Endodermal cell (in vitro differentiated cells): ENCODE data around the gene TMEM145. TPM values are rescaled to one million over a fixed set of nuclear protein-coding genes. Genes with fewer than 3 reads are reported as not detected.

Experiments
- DNase-seq: peaks from one replicate; pipeline ENCODE4 v3.0.0-alpha.2; 2017
- H3K27ac ChIP-seq: 2 replicates; pipeline ENCODE4 v1.5.1; 2013; ENCODE audit warnings: mild to moderate bottlenecking, low read depth, low read length, moderate library complexity
- H3K27me3 ChIP-seq: 2 replicates; pipeline ENCODE4 v1.6.1; 2013; ENCODE audit warnings: mild to moderate bottlenecking, low read length, moderate library complexity; ENCODE audit not compliant: insufficient read depth, control insufficient read depth, poor library complexity, severe bottlenecking
- H3K36me3 ChIP-seq: 2 replicates; pipeline ENCODE4 v1.7.0; 2013; ENCODE audit warnings: mild to moderate bottlenecking, low read length, moderate library complexity; ENCODE audit not compliant: control insufficient read depth, insufficient read depth
- H3K4me1 ChIP-seq: one replicate; pipeline ENCODE4 v1.7.0; 2013; ENCODE audit warnings: low read length; ENCODE audit not compliant: control insufficient read depth, insufficient read depth
- H3K4me3 ChIP-seq: 2 replicates; pipeline ENCODE4 v1.5.1; 2013; ENCODE audit warnings: mild to moderate bottlenecking, low read length, moderate library complexity
- H3K9ac ChIP-seq: 2 replicates; pipeline ENCODE4 v1.6.1; 2013; ENCODE audit warnings: mild to moderate bottlenecking, low read length, moderate library complexity; ENCODE audit not compliant: poor library complexity, severe bottlenecking; ENCODE audit errors: extremely low read depth
- H3K9me3 ChIP-seq: 2 replicates; pipeline ENCODE4 v1.6.1; 2013; ENCODE audit warnings: mild to moderate bottlenecking, low read length, moderate library complexity; ENCODE audit not compliant: control insufficient read depth
- H3K27ac Mint-ChIP-seq: 2 replicates; pipeline ENCODE4 v1.8.0; 2020; ENCODE audit warnings: mixed read lengths
- H3K27me3 Mint-ChIP-seq: 2 replicates; pipeline ENCODE4 v1.8.0; 2021; ENCODE audit warnings: mild to moderate bottlenecking, mixed read lengths; ENCODE audit not compliant: insufficient read depth
- H3K36me3 Mint-ChIP-seq: 2 replicates; pipeline ENCODE4 v1.8.0; 2020; ENCODE audit warnings: low read depth, mixed read lengths
- H3K4me1 Mint-ChIP-seq: 2 replicates; pipeline ENCODE4 v1.8.0; 2020; ENCODE audit warnings: mixed read lengths
- H3K4me3 Mint-ChIP-seq: 2 replicates; pipeline ENCODE4 v1.8.0; 2020; ENCODE audit warnings: mild to moderate bottlenecking, moderate library complexity, mixed read lengths
- H3K9me3 Mint-ChIP-seq: 2 replicates; pipeline ENCODE4 v1.8.0; 2020; ENCODE audit warnings: mild to moderate bottlenecking, mixed read lengths
- WGBS, 2 experiments: methylation state at CpG; one replicate each; pipeline versions ENCODE4 v1.1.5 to v1.1.7; 2013; ENCODE audit warnings: missing lambda C conversion rate in 2 of 2, mixed read lengths in 1 of 2; ENCODE audit not compliant: insufficient coverage in 1 of 2, insufficient read length in 1 of 2; 5-methylcytosine and 5-hydroxymethylcytosine counted together
- total RNA-seq, 2 donors: library from RNA; stranded (reverse); fragmentation: NEBNext Ultra II Directional in 1 of 2; extraction: Animal tissue kit (Norgen Biotek cat#: 25700) in 1 of 2; gene quantifications; 2 replicates in 1 of 2; 3 replicates in 1 of 2; pipeline ENCODE4 v1.2.1, GENCODE V29; 2021
- TF ChIP-seq, protein P1 (sequence below): fragments of 200-600 bp; sonication (generic); conservative IDR thresholded peaks from 2 replicates; pipeline ENCODE4 v1.5.0; 2021; ENCODE audit warnings: antibody characterized with exemption, mild to moderate bottlenecking

Gene TMEM145
- total RNA-seq, 2 donors from 2014 or later = 0.38 to 0.42 TPM

DNA sequence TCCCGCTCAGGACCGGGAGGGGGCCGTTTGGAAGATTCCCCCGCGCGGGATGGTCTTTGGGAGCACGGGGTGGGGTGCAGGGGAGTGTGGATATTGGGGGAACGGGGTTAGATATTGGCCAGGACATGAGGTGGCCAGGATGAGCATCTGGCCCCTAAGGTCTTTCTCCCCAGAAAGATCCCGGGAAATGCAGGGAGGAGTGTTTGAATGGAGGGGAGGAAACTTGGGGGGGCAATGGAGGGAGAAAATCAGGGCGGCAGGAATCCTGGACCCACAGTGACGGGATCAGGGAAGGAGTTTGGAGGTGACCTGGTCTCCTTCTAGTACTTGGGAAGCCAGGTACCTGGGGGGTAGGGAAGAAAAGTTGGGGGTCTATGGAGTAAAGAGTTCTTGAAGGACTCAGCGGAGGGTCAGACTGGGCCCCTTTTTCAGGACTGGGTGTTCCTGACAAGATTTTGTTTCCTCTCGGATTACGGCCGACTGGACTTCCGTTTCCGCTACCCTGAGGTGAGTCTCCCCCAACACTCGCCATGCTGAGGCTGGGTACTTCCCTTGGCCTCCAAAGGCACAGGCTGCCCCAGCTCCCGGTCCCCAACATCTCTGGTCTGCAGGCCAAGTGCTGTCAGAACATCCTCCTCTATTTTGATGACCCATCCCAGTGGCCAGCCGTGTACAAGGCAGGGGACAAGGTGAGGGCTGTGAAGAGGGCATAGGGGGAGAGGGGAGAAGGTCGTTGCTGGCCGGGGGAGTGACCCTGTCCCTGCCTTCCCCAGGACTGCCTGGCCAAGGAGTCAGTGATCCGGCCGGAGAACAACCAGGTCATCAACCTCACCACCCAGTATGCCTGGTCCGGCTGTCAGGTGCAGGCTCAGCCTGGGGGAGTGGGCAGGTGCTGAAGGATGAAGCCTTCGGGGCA is 989 bp downstream of the TMEM145 start:
- Mint-ChIP-seq H3K4me3 (peak overlapping the region; percentile 54), H3K27ac (no peak overlapping the region), H3K9me3 (no peaks in the 10 kb centered on the region), H3K4me1 (peaks cover 5% of the 10 kb centered on the region), H3K36me3 (no peaks in the 10 kb centered on the region), H3K27me3 (peaks cover 53% of the 10 kb centered on the region)
- H3K27ac ChIP-seq = no peak overlapping the region
- no peak overlapping the region for H3K9ac ChIP-seq
- TF ChIP-seq, protein P1, sequence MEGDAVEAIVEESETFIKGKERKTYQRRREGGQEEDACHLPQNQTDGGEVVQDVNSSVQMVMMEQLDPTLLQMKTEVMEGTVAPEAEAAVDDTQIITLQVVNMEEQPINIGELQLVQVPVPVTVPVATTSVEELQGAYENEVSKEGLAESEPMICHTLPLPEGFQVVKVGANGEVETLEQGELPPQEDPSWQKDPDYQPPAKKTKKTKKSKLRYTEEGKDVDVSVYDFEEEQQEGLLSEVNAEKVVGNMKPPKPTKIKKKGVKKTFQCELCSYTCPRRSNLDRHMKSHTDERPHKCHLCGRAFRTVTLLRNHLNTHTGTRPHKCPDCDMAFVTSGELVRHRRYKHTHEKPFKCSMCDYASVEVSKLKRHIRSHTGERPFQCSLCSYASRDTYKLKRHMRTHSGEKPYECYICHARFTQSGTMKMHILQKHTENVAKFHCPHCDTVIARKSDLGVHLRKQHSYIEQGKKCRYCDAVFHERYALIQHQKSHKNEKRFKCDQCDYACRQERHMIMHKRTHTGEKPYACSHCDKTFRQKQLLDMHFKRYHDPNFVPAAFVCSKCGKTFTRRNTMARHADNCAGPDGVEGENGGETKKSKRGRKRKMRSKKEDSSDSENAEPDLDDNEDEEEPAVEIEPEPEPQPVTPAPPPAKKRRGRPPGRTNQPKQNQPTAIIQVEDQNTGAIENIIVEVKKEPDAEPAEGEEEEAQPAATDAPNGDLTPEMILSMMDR = no peak
- DNase-seq = no peak
- no peaks in the 10 kb centered on the region for H3K4me1 ChIP-seq
- H3K4me3 ChIP-seq = no peak overlapping the region
- H3K9me3 ChIP-seq = no peaks in the 10 kb centered on the region
- H3K36me3 ChIP-seq = no peaks in the 10 kb centered on the region
- WGBS, 2 experiments = 50 to 62% methylated on average over 12 to 26 of the region's 26 CpGs
- peaks cover 23% of the 10 kb centered on the region for H3K27me3 ChIP-seq

DNA sequence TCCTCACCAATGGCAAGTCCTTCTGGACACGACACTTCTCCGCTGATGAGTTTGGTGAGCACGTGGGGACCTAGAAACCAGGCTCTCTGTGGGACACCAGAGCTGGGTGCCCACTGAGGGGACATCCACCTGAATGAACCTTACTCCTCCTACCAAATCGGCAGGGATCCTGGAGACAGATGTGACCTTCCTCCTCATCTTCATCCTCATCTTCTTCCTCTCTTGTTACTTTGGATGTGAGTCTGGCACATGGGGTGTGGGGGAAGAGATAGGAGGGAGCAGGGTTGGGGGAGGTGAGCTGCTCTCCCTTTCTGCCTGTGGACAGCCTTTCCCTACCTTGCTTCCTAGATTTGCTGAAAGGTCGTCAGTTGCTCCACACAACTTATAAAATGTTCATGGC is 1.9 kb downstream of the TMEM145 start:
- H3K4me3 ChIP-seq = no peak overlapping the region
- Mint-ChIP-seq H3K36me3 (no peaks in the 10 kb centered on the region), H3K9me3 (no peaks in the 10 kb centered on the region), H3K4me1 (peaks cover 5% of the 10 kb centered on the region), H3K27me3 (peaks cover 56% of the 10 kb centered on the region), H3K4me3 (no peak overlapping the region), H3K27ac (no peak overlapping the region)
- 89% methylated on average over 5 of the region's 5 CpGs; no CpG with 5 or more reads in 1 of the 2 experiments for WGBS, 2 experiments
- no peak overlapping the region for H3K9ac ChIP-seq
- DNase-seq = no peak
- no peaks in the 10 kb centered on the region for H3K36me3 ChIP-seq
- no peaks in the 10 kb centered on the region for H3K9me3 ChIP-seq
- peaks cover 24% of the 10 kb centered on the region for H3K27me3 ChIP-seq
- TF ChIP-seq, protein P1 = no peak
- no peaks in the 10 kb centered on the region for H3K4me1 ChIP-seq
- H3K27ac ChIP-seq = no peak overlapping the region

DNA sequence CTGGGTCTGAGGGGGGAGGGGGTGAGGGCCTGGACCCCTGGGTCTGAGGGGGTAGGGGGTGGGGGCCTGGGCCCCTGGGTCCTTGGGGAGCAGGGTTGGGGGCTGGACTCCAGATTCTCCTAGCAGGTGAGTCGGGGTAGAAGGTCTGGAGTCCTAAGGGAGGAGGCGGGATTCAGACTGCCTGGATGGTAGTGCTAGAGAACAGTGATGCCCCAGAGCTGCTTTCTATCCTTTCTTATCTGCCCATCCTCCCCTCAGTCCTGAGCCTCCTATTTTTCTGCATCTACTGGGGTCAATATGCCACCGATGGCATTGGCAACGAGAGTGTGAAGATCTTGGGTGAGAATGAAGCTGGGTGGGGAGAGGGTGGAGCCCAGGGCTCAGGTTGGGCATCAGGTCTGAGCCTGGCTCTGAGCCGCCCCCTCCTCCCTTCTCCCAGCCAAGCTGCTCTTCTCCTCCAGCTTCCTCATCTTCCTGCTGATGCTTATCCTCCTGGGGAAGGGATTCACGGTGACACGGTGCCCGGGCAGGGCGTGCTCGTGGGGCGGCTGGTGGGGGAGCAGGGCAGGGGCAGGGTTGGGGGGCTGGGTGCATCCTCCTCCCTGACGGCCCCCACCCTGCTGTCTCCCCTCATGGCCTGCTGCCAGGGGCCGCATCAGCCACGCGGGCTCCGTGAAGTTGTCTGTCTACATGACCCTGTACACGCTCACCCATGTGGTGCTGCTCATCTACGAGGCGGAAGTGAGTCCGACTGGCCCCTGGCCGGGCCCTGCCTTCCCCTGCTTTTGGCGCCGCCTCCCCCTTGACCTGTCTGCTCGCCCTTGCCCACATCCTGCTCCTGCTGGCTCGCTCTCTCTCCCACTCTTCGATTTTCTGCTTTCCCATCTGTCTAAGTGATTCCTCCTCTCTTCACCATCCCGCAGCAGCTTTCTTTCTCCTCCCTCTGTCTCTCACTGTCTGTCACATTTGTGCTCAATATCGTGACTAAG is 3.4 kb downstream of the TMEM145 start:
- Mint-ChIP-seq H3K4me3 (no peak overlapping the region), H3K9me3 (no peaks in the 10 kb centered on the region), H3K36me3 (no peaks in the 10 kb centered on the region), H3K27me3 (peaks cover 67% of the 10 kb centered on the region), H3K27ac (no peak overlapping the region), H3K4me1 (peaks cover 5% of the 10 kb centered on the region)
- H3K27me3 ChIP-seq = peaks cover 37% of the 10 kb centered on the region
- H3K27ac ChIP-seq = no peak overlapping the region
- H3K9ac ChIP-seq = no peak overlapping the region
- no peak overlapping the region for H3K4me3 ChIP-seq
- whole genome bisulfite sequencing, 2 experiments = 81 to 82% methylated on average over 15 to 28 of the region's 28 CpGs
- TF ChIP-seq, protein P1 = no peak
- H3K9me3 ChIP-seq = no peaks in the 10 kb centered on the region
- H3K4me1 ChIP-seq = no peaks in the 10 kb centered on the region
- DNase-seq = no peak
- H3K36me3 ChIP-seq = no peaks in the 10 kb centered on the region
